MCF 10A (cell line): Measurements from ENCODE around the gene MAPK13. TPM values are rescaled to one million over a fixed set of nuclear protein-coding genes. Genes with fewer than 3 reads are reported as not detected.

Experiments used
- BruUV-seq: library from RNA; stranded (reverse); fragments of 400-500 nt; replicated peaks from 2 replicates; lab custom pipeline; 2021; lab: Mats Ljungman, UMichigan
- CTCF ChIA-PET: fragments of 300-600 bp; sonication (Branson Sonifier 250); formaldehyde crosslinking; extraction: SDS; loops from one replicate; lab custom pipeline; 2021; ENCODE audit warnings: antibody characterized with exemption, inconsistent platforms; lab: Yijun Ruan, JAX
- POLR2A ChIA-PET: fragments of 300-600, 350-650 bp; sonication (Branson Sonifier 250); formaldehyde crosslinking; extraction: SDS; loops from one replicate; lab custom pipeline; 2020; ENCODE audit warnings: antibody characterized with exemption, inconsistent platforms; lab: Yijun Ruan, JAX
- DNase-seq: peaks from one replicate; pipeline ENCODE4 v3.0.0-alpha.2; 2018; ENCODE audit not compliant: unreplicated experiment
- H3K27ac Mint-ChIP-seq: one replicate; pipeline ENCODE4 v1.8.0; 2022; ENCODE audit warnings: mild to moderate bottlenecking, low read depth, mixed read lengths; ENCODE audit not compliant: unreplicated experiment
- H3K27me3 Mint-ChIP-seq: one replicate; pipeline ENCODE4 v1.8.0; 2022; ENCODE audit warnings: mixed read lengths; ENCODE audit not compliant: insufficient read depth, unreplicated experiment
- H3K36me3 Mint-ChIP-seq: one replicate; pipeline ENCODE4 v1.8.0; 2022; ENCODE audit warnings: mild to moderate bottlenecking, moderate library complexity, mixed read lengths; ENCODE audit not compliant: insufficient read depth, unreplicated experiment
- H3K4me1 Mint-ChIP-seq: one replicate; pipeline ENCODE4 v1.8.0; 2022; ENCODE audit warnings: mixed read lengths; ENCODE audit not compliant: insufficient read depth, unreplicated experiment
- H3K4me3 Mint-ChIP-seq: one replicate; pipeline ENCODE4 v1.8.0; 2022; ENCODE audit warnings: mild to moderate bottlenecking, moderate library complexity, mixed read lengths; ENCODE audit not compliant: unreplicated experiment
- H3K9me3 Mint-ChIP-seq: one replicate; pipeline ENCODE4 v1.8.0; 2022; ENCODE audit warnings: mixed read lengths; ENCODE audit not compliant: unreplicated experiment
- CTCF ChIP-seq: fragments of 200-600 bp; IDR thresholded peaks from one replicate; pipeline ENCODE4 v1.8.0; 2022; ENCODE audit warnings: antibody characterized with exemption, mild to moderate bottlenecking; ENCODE audit not compliant: unreplicated experiment
- intact Hi-C: fragments of 100-400 bp; cut with micrococcal nuclease; formaldehyde crosslinking; loops from 2 replicates; pipeline ENCODE4 v1.14.1; 2022
- total RNA-seq: library from RNA; stranded (reverse); gene quantifications from 2 replicates; pipeline ENCODE4 v1.2.3, GENCODE V29; 2022

MAPK13 gene
- total RNA-seq, 1 experiment from 2014 or later: 5.5 TPM

GRCh38 chr6:36139431-36139830 lies 9.1 kb downstream of the MAPK13 start:
- H3K27me3 Mint-ChIP-seq: no peaks in the 10 kb centered on the region
- no peak for TF ChIP-seq CTCF
- no TSS peak for BruUV-seq
- POLR2A ChIA-PET: interaction anchor here (0.5 to 1.1 kb wide), 2 partner anchors 12 to 112 kb away, joined by 3 to 4 read pairs; partner anchors contain the start of gene MAPK14
- no peaks in the 10 kb centered on the region for H3K4me1 Mint-ChIP-seq
- H3K27ac Mint-ChIP-seq: no peak overlapping the region
- CTCF ChIA-PET: interaction anchor here (1.0 to 1.4 kb wide), 2 partner anchors 9 to 12 kb away, joined by 3 to 4 read pairs; partner anchors contain the start of gene MAPK13
- no peaks in the 10 kb centered on the region for H3K9me3 Mint-ChIP-seq
- intact Hi-C loops: no loop called here
- no peaks in the 10 kb centered on the region for H3K36me3 Mint-ChIP-seq
- H3K4me3 Mint-ChIP-seq: no peak overlapping the region
- no peak for DNase-seq

- BruUV-seq: no TSS peak
- POLR2A ChIA-PET: interaction anchor here (1.1 kb wide), 1 partner anchor 13 kb away, joined by 4 read pairs; no protein-coding TSS in a partner anchor
- Mint-ChIP-seq H3K4me3 (no peak overlapping the region), H3K27me3 (no peaks in the 10 kb centered on the region), H3K9me3 (no peaks in the 10 kb centered on the region), H3K27ac (no peak overlapping the region), H3K36me3 (no peaks in the 10 kb centered on the region), H3K4me1 (no peaks in the 10 kb centered on the region)
- intact Hi-C loops: no loop called here
- no peak for TF ChIP-seq CTCF
- CTCF ChIA-PET: interaction anchor here (0.6 to 1.4 kb wide), 3 partner anchors 10 to 201 kb away, joined by 3 to 4 read pairs (median 4); partner anchors contain the start of gene MAPK13
- DNase-seq: no peak
Observed at GRCh38 chr6:36139991-36140710, 9.8 kb downstream of the MAPK13 start.

GRCh38 chr6:36141091-36141490 lies 10.8 kb downstream of the MAPK13 start:
- no peaks in the 10 kb centered on the region for H3K27me3 Mint-ChIP-seq
- no peaks in the 10 kb centered on the region for H3K4me1 Mint-ChIP-seq
- ChIA-PET CTCF (interaction anchor here (0.6 kb wide), 1 partner anchor 200 kb away, joined by 4 read pairs; no protein-coding TSS in a partner anchor), POLR2A (no interaction called here)
- no TSS peak for BruUV-seq
- intact Hi-C loops: no loop called here
- no peak overlapping the region for H3K27ac Mint-ChIP-seq
- DNase-seq: no peak
- no peaks in the 10 kb centered on the region for H3K36me3 Mint-ChIP-seq
- no peaks in the 10 kb centered on the region for H3K9me3 Mint-ChIP-seq
- H3K4me3 Mint-ChIP-seq: no peak overlapping the region
- TF ChIP-seq CTCF: no peak

- no peaks in the 10 kb centered on the region for H3K4me1 Mint-ChIP-seq
- CTCF ChIA-PET: no interaction called here
- H3K36me3 Mint-ChIP-seq: no peaks in the 10 kb centered on the region
- TF ChIP-seq CTCF: no peak
- no peak overlapping the region for H3K4me3 Mint-ChIP-seq
- POLR2A ChIA-PET: no interaction called here
- H3K27me3 Mint-ChIP-seq: peaks cover 1% of the 10 kb centered on the region
- no TSS peak for BruUV-seq
- H3K27ac Mint-ChIP-seq: no peak overlapping the region
- DNase-seq: no peak
- intact Hi-C loops: no loop called here
- peaks cover 1% of the 10 kb centered on the region for H3K9me3 Mint-ChIP-seq
Observed at GRCh38 chr6:36141961-36142360, 11.6 kb downstream of the MAPK13 start.
